ENCODE results near the gene CD8B.

CD8B gene

DNA sequence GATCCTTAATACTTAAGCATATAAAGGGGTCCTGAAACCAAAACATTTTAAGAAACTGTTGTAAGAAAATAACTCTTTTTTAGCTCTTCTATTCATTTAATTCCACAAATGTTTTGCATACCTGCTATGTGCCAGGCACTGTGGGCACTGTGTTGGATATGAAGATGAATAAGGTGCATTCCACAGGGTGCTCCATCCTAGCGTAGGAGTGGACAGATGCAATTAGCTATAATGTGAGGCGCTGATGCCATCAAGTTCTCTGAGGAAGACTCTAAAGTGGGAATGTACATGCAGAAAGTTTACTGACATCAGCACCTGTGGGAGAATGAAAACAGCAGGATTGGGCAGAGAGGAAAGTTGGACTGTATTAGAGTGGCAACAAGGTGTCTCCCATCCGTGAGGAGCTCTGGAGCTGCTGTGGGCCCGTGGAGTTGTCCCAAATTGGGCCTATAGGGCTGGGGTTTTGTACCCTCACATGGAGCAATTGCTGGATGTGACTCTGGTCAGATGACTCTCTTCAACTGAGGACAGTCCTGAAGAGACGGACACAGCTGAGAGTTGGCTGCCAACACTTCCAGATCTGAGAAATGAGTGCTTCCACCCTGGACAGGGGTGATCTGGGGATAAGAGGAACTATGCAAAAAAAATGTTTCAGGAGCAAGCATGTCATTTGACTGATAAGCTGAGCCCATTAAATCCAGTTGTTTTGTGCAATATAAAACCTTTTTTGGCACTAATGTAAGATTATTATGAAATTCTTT lies 93.3 kb downstream of the CD8B start:
- no peak for DNase-seq
